Measurements from ENCODE around the gene CEACAM6.
A peak's percentile ranks its signal among the peaks of the same experiment; 100 is the strongest.
"Not testable (repeated sequence)": the region's sequence is repeated elsewhere in the genome, so short reads cannot be mapped to it uniquely, and the experiment has no call there.

The CEACAM6 gene

DNA sequence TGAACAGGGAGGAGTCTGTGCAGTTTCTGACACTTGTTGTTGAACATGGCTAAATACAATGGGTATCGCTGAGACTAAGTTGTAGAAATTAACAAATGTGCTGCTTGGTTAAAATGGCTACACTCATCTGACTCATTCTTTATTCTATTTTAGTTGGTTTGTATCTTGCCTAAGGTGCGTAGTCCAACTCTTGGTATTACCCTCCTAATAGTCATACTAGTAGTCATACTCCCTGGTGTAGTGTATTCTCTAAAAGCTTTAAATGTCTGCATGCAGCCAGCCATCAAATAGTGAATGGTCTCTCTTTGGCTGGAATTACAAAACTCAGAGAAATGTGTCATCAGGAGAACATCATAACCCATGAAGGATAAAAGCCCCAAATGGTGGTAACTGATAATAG lies 16.1 kb downstream of the CEACAM6 start:
- Mint-ChIP-seq H3K4me3 (no peak overlapping the region), H3K9me3 (no peaks in the 10 kb centered on the region)
- ATAC-seq, result no peak

DNA sequence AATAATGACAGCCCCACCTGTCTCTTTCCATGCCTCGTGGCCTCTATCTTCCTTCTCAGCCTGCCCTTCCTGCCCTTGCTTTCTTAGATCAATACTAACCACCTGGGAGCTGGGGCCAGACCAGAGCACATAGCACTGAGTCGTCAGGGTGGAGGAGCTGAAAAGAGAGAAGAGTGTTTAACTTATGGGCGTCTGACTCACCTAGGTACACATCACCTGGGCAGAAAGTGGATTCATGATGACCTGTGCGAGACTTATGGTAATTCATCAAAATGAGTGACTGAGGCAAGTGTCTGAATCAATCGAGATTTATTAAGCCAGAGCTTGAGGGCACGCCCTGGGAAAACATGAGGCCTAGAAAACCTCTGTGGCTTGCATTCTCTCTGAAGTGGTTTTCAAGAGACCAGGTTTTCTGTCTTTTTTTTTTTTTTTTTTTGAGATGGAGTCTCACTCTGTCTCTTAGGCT lies 19.2 kb downstream of the CEACAM6 start:
- Mint-ChIP-seq H3K27me3 (peaks cover 40% of the 10 kb centered on the region), H3K4me1 (no peaks in the 10 kb centered on the region), H3K27ac (no peak overlapping the region), H3K9me3 (no peaks in the 10 kb centered on the region), H3K36me3 (no peaks in the 10 kb centered on the region), H3K4me3 (no peak overlapping the region)
- no peak for ATAC-seq

More for the DNA sequence above, 16.1 kb downstream of the CEACAM6 start:
- Mint-ChIP-seq H3K27me3 (peaks cover 42% of the 10 kb centered on the region), H3K36me3 (no peaks in the 10 kb centered on the region), H3K27ac (no peak overlapping the region), H3K4me1 (no peaks in the 10 kb centered on the region)

DNA sequence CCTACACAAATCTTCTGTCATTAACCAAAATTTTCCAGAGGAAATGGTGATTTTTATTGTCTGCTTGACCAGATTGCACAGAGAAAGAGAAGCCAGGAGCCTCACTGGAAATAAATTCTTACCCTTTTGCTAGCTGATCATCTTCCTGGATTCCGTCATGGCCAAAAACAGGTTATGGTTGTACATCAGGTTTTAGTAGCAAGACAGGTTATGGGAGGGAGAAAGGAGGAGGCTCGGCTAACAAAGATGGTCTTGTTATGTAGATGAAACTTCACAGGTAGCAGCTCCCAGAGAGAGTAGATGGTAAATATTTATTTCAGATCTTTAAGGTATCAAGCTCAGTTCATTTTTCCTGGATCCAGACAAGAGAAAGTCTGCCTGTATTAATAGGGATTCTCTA lies 21.4 kb downstream of the CEACAM6 start:
- Mint-ChIP-seq H3K27ac (no peak overlapping the region), H3K4me1 (no peaks in the 10 kb centered on the region), H3K36me3 (no peaks in the 10 kb centered on the region), H3K27me3 (peaks cover 27% of the 10 kb centered on the region), H3K9me3 (no peaks in the 10 kb centered on the region), H3K4me3 (no peak overlapping the region)
- ATAC-seq, result no peak

DNA sequence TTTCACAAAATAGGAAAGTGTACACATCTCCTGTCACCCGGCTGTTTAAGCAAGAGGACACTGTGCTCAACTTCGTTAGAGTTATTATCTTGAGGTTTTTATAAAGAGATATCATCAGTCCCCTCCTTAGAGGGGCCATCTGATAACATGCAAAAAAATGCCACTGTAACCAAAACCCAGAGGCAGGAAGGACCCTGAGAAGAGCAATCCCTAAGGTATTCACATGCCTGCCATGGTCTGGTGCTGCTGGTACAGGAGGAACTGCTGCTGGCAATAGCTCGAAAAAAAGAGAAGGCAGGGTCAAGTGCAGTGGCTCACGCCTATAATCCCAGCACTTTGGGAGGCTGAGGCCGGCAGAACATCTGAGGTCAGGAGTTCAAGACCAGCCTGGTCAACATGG lies 28.3 kb downstream of the CEACAM6 start:
- Mint-ChIP-seq H3K27me3 (peaks cover 30% of the 10 kb centered on the region), H3K36me3 (no peaks in the 10 kb centered on the region), H3K4me3 (no peak overlapping the region), H3K9me3 (no peaks in the 10 kb centered on the region), H3K4me1 (peaks cover 29% of the 10 kb centered on the region), H3K27ac (no peak overlapping the region)
- ATAC-seq, result no peak

DNA sequence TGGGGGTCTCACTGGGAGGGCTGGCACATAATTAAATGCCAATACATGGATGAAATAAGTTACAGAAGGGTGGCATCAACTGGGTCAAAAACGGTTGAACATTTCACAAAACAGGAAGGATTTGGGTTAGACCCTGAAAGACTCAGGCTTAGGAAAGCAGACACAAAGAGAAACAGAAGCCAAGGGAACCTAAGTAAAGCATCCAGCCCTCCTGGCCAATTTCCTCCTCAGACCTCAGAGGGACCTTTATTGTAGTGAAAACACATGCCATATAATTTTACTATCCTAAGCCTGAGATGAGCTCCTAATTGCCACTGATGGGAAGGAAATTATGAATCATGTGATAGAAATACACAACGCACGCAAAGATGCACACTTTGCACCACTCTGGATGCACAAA lies 29.0 kb downstream of the CEACAM6 start:
- H3K27ac Mint-ChIP-seq, result peak overlapping the region; percentile 36
- H3K36me3 Mint-ChIP-seq, result no peaks in the 10 kb centered on the region
- H3K4me1 Mint-ChIP-seq, result peaks cover 29% of the 10 kb centered on the region
- no peak for ATAC-seq
- H3K9me3 Mint-ChIP-seq, result no peaks in the 10 kb centered on the region
- peaks cover 35% of the 10 kb centered on the region for H3K27me3 Mint-ChIP-seq
- no peak overlapping the region for H3K4me3 Mint-ChIP-seq

DNA sequence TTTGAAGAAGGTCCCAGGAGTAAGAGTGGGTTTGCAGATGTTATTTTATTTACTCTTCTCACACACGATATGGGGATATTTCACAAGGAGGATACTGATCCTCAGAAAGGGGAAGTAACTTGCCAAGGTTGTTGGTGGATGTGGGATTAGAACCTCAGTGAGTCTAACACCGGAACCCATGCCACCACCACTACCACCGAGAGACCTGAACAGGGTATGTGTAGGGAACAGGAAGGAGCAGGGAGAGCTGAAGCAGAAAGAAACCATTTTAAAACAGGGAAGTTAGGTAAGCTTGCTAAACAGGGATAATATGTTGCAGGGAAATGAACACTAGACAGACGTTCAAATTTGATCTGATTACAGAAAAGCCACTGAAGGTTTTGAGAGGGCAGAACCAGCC lies 29.4 kb downstream of the CEACAM6 start:
- Mint-ChIP-seq H3K27ac (peak overlapping the region; percentile 36), H3K36me3 (no peaks in the 10 kb centered on the region), H3K4me3 (peak overlapping the region; percentile 32), H3K27me3 (peaks cover 40% of the 10 kb centered on the region), H3K9me3 (no peaks in the 10 kb centered on the region), H3K4me1 (peaks cover 29% of the 10 kb centered on the region)
- peak; percentile 71 for ATAC-seq

DNA sequence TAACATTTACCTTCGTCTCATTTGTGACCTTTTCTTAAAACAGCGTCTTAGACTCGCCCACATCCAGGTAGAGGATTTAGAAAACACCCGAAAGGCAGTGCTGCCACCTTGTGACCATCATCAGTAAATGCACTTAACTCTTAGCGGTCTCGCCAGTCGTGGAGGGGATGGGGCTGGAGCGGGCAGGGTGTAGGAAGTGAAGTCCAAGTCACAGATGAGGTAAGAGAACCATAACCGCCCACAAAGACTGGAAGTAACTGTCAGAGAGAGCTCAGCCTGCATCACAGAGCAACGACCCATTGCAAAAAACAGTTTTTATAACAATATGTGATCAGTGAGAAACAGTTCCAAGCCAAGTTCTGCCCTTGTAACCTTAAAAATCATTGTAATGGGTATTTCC lies 30.3 kb downstream of the CEACAM6 start:
- Mint-ChIP-seq H3K9me3 (no peaks in the 10 kb centered on the region), H3K4me3 (no peak overlapping the region), H3K27me3 (peaks cover 43% of the 10 kb centered on the region), H3K36me3 (no peaks in the 10 kb centered on the region), H3K27ac (peak overlapping the region; percentile 36), H3K4me1 (peaks cover 29% of the 10 kb centered on the region)
- ATAC-seq, result peak; percentile 80

DNA sequence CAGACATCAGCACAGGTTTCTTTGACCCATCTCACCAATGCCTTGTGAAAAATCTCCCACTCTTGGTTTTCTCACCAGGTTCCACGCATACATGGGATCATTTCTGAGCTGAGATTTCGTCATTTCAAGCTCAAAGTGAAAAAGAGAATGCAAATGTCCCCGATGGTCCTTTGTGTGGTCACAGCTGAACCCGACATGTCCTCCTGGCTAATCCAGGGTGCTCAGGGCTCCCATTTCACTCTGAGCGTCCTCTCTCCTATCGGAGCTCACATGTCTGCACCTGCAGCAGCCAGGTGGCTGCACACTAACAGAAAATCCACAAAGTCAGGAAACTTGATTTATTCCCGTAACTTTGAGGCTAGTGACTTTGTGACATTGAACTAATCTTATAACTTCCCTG lies 31.7 kb downstream of the CEACAM6 start:
- H3K9me3 Mint-ChIP-seq, result no peaks in the 10 kb centered on the region
- no peak overlapping the region for H3K4me3 Mint-ChIP-seq
- peaks cover 46% of the 10 kb centered on the region for H3K27me3 Mint-ChIP-seq
- H3K27ac Mint-ChIP-seq, result no peak overlapping the region
- ATAC-seq, result no peak
- H3K4me1 Mint-ChIP-seq, result peaks cover 29% of the 10 kb centered on the region
- no peaks in the 10 kb centered on the region for H3K36me3 Mint-ChIP-seq

DNA sequence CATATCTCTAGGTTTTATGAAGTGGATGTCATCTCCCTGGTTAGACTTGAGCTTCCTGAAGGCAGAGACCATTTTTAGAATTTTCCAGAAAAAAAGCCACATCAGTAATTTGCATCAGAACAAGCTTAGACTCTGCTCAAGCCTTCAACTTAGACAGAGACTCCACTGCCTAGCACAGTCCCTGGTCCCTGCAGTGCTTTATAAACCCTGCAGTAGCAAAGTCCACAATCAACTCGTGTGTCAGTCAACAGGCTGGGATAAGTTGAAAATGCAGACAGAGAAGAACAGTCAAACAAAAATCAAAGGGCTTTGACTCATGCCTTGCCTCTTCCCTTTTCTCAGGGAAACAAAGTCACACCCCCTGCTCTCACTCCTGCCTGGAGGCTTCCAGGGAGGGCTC lies 33.2 kb downstream of the CEACAM6 start:
- H3K4me3 Mint-ChIP-seq, H3K9me3 Mint-ChIP-seq, ATAC-seq, H3K36me3 Mint-ChIP-seq, H3K27ac Mint-ChIP-seq: not testable (repeated sequence)
- peaks cover 60% of the 10 kb centered on the region for H3K27me3 Mint-ChIP-seq
- H3K4me1 Mint-ChIP-seq, result peaks cover 30% of the 10 kb centered on the region

DNA sequence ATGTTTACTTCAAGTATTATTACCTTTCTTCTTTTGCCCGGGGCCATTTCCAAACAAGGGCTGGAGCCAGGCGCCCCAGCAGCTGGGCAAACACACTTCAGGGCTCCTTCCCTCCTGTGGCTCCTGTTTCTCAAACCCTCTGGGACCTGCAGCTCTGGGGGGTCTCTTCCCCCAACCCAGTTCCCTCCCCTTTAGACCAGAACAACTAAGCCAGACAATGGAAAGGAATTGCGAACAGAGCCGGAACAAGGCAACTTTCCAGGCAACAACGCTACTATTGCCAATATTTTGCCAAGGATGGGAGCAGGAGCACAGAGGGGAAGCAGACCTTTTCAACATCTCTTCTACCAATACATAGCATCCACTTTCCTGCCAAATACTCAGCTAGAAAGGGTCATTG lies 33.7 kb downstream of the CEACAM6 start:
- not testable (repeated sequence) for H3K4me3 Mint-ChIP-seq, ATAC-seq, H3K27ac Mint-ChIP-seq, H3K36me3 Mint-ChIP-seq, H3K9me3 Mint-ChIP-seq
- Mint-ChIP-seq H3K27me3 (peaks cover 60% of the 10 kb centered on the region), H3K4me1 (peaks cover 24% of the 10 kb centered on the region)

DNA sequence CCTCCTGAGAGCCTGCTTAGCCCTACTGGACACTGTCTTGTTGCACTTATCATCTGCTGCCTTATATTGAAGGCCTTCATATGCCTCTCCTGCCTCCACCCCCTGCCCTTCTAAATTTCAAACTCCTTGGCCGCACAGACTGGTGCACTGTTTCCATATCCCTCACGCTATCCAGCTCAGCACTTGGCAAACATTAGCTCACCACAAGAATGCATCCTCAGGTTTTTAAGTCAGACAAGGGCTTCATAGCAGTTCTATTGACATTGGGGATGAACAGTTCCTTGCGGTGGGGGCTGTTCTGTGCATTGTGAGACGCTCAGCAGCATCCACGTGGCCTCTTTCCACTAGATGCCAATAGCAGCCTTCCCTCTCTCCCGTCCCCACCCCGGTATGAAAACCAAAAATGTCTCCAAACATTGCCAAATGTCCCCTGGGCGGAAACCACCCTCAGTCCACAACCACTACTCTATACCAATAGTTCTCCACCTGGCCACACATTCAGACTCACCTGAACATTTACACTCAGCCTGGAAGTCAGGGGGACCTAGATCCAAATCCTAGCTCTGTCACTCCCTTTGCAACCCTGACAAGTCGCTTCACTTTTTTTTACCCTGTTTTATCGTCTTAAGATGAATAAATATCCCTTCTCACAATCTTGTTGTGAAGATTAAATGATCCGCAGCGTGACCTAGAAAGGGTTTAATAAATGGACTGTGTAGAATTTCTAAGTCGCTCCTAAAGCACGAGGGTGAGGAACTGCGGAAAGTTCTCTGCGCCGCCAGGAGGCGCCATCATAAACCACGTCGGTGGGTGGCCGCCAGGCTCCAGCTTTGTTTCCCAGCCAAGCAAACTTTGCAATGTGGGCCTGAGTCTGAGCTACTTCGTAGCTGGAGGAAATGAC lies 37.4 kb downstream of the CEACAM6 start:
- Mint-ChIP-seq H3K4me1 (peaks cover 13% of the 10 kb centered on the region), H3K9me3 (no peaks in the 10 kb centered on the region), H3K27me3 (peaks cover 42% of the 10 kb centered on the region), H3K36me3 (no peaks in the 10 kb centered on the region), H3K4me3 (no peak overlapping the region), H3K27ac (no peak overlapping the region)
- no peak for ATAC-seq

DNA sequence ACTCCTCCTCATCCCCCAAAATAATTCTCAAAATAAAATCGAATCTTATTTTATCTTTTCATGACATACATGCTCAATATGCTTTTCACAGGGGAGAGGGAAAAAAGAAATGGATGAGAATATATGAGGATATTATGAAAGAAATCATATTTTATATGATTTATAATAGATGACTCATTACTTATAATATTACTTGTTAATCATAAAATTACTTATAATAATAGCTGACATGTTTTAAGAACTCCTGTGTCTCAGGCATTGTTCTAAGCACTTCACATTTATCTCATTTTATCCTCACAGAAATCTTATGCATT lies 38.0 kb downstream of the CEACAM6 start:
- peaks cover 13% of the 10 kb centered on the region for H3K4me1 Mint-ChIP-seq
- H3K4me3 Mint-ChIP-seq, result no peak overlapping the region
- H3K9me3 Mint-ChIP-seq, result no peaks in the 10 kb centered on the region
- H3K36me3 Mint-ChIP-seq, result no peaks in the 10 kb centered on the region
- H3K27me3 Mint-ChIP-seq, result peaks cover 38% of the 10 kb centered on the region
- ATAC-seq, result no peak
- H3K27ac Mint-ChIP-seq, result no peak overlapping the region

DNA sequence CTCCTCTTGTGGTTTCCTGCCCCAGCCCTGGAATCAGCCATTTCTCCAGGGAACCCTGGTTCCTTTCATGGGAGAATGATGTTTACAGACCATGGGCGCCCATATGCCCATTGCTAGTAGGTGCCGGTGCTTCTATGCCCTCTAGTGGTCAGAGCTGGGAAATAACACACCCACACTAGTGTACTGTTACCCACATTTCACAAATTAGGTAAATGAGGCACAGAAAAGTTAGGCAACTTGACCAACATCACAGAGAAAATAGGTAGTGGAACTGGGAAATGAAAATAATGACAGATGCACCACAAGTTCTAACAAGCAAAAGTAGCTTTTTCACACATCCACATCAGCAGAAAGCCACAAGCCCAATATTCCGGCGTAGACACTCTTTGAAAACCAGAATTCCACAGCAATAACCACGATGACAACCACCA lies 39.7 kb downstream of the CEACAM6 start:
- peak; percentile 88 for ATAC-seq
- Mint-ChIP-seq H3K27ac (no peak overlapping the region), H3K9me3 (no peaks in the 10 kb centered on the region), H3K27me3 (peaks cover 25% of the 10 kb centered on the region), H3K36me3 (no peaks in the 10 kb centered on the region), H3K4me3 (no peak overlapping the region), H3K4me1 (peaks cover 13% of the 10 kb centered on the region)

DNA sequence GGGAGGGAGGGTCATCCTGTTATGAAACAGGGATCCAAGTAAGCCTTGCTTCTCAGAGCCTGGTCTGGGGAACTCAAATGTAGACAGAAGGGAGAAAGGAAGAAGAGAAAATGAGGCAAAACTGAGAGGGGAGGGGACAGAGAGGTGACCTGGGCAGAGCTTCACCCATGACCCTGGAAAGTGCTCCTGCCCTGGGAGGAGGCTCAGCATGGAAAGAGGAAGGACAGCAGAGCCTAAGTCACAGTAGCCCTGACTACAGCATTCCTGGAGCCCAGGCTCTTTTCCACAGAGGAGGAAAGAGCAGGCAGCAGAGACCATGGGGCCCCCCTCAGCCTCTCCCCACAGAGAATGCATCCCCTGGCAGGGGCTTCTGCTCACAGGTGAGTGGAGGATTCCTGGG lies 41.0 kb downstream of the CEACAM6 start, which contains the start of gene CEACAM3:
TSS of gene CEACAM3 (plus strand) at position 226 of the 400 bp plus-strand sequence. CDS start at position 317, 91 bp downstream.
- no peak within 1 kb of the TSS for H3K27ac Mint-ChIP-seq
- ATAC-seq, result no peak
- H3K4me1 Mint-ChIP-seq, result peaks cover 18% of the 10 kb centered on the region
- H3K4me3 Mint-ChIP-seq, result no peak within 1 kb of the TSS
- no peaks in the 10 kb centered on the region for H3K36me3 Mint-ChIP-seq
- peaks cover 25% of the 10 kb centered on the region for H3K27me3 Mint-ChIP-seq
- H3K9me3 Mint-ChIP-seq, result no peaks in the 10 kb centered on the region

DNA sequence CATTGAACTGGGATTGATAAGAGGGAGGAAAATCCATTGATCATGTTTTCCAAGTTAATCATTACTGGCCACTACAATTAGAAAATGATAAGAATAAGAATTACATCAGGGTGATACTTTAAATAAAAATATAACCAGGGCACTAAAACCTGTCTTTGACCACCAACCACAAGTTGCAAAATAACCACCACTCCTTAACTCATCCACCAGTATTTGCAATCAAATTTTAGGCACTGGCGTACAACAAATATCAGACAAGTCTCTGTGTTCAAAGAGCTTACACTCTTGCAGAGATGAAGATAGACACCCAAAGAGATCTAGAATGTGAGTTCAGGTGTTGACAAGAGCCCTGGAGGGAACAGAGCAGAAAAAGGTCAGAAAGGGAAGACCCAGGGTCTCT lies 41.6 kb downstream of the CEACAM6 start:
- Mint-ChIP-seq H3K9me3 (no peaks in the 10 kb centered on the region), H3K27ac (no peak overlapping the region), H3K27me3 (peaks cover 23% of the 10 kb centered on the region), H3K4me3 (no peak overlapping the region), H3K4me1 (peaks cover 23% of the 10 kb centered on the region), H3K36me3 (no peaks in the 10 kb centered on the region)
- no peak for ATAC-seq

DNA sequence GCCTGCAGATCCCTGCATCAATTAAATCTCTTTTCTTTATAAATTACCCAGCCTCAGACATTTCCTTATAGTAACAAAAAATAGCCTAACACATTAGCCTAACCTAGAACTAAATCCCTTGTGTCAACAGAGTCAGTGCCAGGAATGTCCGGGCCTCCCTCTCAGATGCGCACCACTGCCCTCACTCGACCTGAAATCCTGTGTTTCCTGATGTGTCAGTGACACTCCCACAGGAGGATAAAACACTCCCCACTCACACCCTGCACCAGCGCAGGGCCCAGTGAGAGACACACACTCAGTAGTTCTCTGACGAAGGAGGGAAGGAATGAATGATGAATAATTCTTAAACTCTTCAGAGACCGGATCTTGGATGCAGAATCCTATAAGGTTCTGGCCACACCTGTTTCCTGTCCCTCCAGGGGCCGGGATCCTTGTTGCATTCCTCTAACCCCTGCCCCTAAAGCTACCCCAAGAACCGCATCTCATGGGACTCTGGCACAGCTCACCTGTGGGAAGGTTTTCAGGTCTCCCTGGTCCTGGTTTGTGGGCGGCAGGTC lies 44.2 kb downstream of the CEACAM6 start:
- no peak overlapping the region for H3K27ac Mint-ChIP-seq
- H3K9me3 Mint-ChIP-seq, result no peaks in the 10 kb centered on the region
- H3K27me3 Mint-ChIP-seq, result peaks cover 8% of the 10 kb centered on the region
- H3K4me3 Mint-ChIP-seq, result no peak overlapping the region
- ATAC-seq, result no peak
- peaks cover 38% of the 10 kb centered on the region for H3K4me1 Mint-ChIP-seq
- no peaks in the 10 kb centered on the region for H3K36me3 Mint-ChIP-seq
